ENCODE data around the gene KCNG2. TPM values are rescaled to one million over a fixed set of nuclear protein-coding genes. Genes with fewer than 3 reads are reported as not detected.

Gene KCNG2
- total and polyA plus RNA-seq, 9 of the 15 experiments (the other 6 are each of a cell fraction or from before 2014, with no cell fraction given) = not detected

- FAIRE-seq = no peak
- POLR2A ChIA-PET = no interaction called here
- no peak for DNase-seq (ENCODE audit: extremely low read depth in 1 of 4, low spot score in 3 of 4)
Measured at GRCh38 chr18:79801217-79801616, 3.5 kb downstream of the KCNG2 start.

More at GRCh38 chr18:79801217-79801616, 3.5 kb downstream of the KCNG2 start:
- no peak for TF ChIP-seq ZNF518B (CRISPR knock-in tag; IDR thresholded peaks at IDR 0.05)
- no peak for TF ChIP-seq CBX8 (IDR thresholded peaks at IDR 0.05; ENCODE audit: borderline replicate concordance, extremely low read depth, low read depth, low read length, poor library complexity, severe bottlenecking)
- TF ChIP-seq CAMTA2 (CRISPR knock-in tag; conservative IDR thresholded peaks at IDR 0.05) = no peak
- no peak for TF ChIP-seq ZNF324 (CRISPR knock-in tag; IDR thresholded peaks at IDR 0.05)
- no peak for TF ChIP-seq PTRF (tag; IDR thresholded peaks at IDR 0.05)
- TF ChIP-seq ZNF785 (CRISPR knock-in tag; IDR thresholded peaks at IDR 0.05) = no peak
- TF ChIP-seq GATAD2B (IDR thresholded peaks at IDR 0.05; ENCODE audit: borderline replicate concordance) = no peak
- no peak for TF ChIP-seq ZNF133 (CRISPR knock-in tag; IDR thresholded peaks at IDR 0.05)
- TF ChIP-seq PHF21A (IDR thresholded peaks at IDR 0.05; ENCODE audit: borderline replicate concordance, low read depth) = no peak
- TF ChIP-seq ZNF408 (CRISPR knock-in tag; IDR thresholded peaks at IDR 0.05; ENCODE audit: low read depth) = no peak
- no peak for TF ChIP-seq NCOR1 (IDR thresholded peaks at IDR 0.05)
- TF ChIP-seq CBFA2T3 (IDR thresholded peaks at IDR 0.05) = no peak
- TF ChIP-seq ZNF140 (CRISPR knock-in tag; IDR thresholded peaks at IDR 0.05) = no peak
- no peak for TF ChIP-seq HDAC2 (IDR thresholded peaks at IDR 0.05)
- TF ChIP-seq MIER1 (IDR thresholded peaks at IDR 0.05; ENCODE audit: low read depth) = no peak
- TF ChIP-seq RFX7 (CRISPR knock-in tag; IDR thresholded peaks at IDR 0.05) = no peak
- CTCF ChIA-PET (ENCODE audit: low intra/inter-chr PET ratio) = no interaction called here
- Histone ChIP-seq H3K9ac (ENCODE audit: insufficient read depth in 1 of 2, low read depth in 2 of 2, low read length in 2 of 2) (no peak overlapping the region), H3K9me1 (ENCODE audit: control insufficient read depth, insufficient read depth, low read length) (no peaks in the 10 kb centered on the region), H4K20me1 (replicated peaks; ENCODE audit: control insufficient read depth, insufficient read depth, low read length) (no peaks in the 10 kb centered on the region), H3K27me3 (ENCODE audit: control insufficient read depth in 2 of 2, insufficient read depth in 2 of 2, low read length in 2 of 2) (peaks cover 4 to 80% of the 10 kb centered on the region in 2 experiments; a peak in 4 of 5 replicates), H3K27ac (ENCODE audit: extremely low read depth, low read depth, low read length) (no peak overlapping the region), H3K9me3 (replicated peaks; ENCODE audit: control insufficient read depth, insufficient read depth, low read depth, low read length) (no peaks in the 10 kb centered on the region), H3K79me2 (ENCODE audit: control insufficient read depth, insufficient read depth, low read length) (no peaks in the 10 kb centered on the region), H3K4me2 (ENCODE audit: insufficient read depth, low read length) (no peak overlapping the region), H3K4me3 (no peak overlapping the region), H2AFZ (ENCODE audit: low read depth, low read length) (no peak overlapping the region), H3K4me1 (replicated peaks in 1 of 2; ENCODE audit: control insufficient read depth in 2 of 2, insufficient read depth in 2 of 2, low read length in 2 of 2) (peaks cover 0 to 2% of the 10 kb centered on the region in 2 experiments; a peak in 1 of 5 replicates), H3K36me3 (ENCODE audit: control insufficient read depth, insufficient read depth, low read length) (no peaks in the 10 kb centered on the region)
- 3% methylated on average over 5 of the region's 13 CpGs for WGBS (ENCODE audit: insufficient coverage, low coverage, missing lambda C conversion rate)
- no peak for ATAC-seq
- intact Hi-C loops (cut with micrococcal nuclease) (no loop called here), in situ Hi-C loops (cut with MboI) (no loop called here)
- BruUV-seq (replicated peaks) = no TSS peak

All from K562 (cell line).